Keratinocyte (primary cell): Measurements from ENCODE around the gene TUBA1B. TPM values are rescaled to one million over a fixed set of nuclear protein-coding genes. Genes with fewer than 3 reads are reported as not detected.

ENCODE experiments used
- DNase-seq: peaks from one replicate; pipeline ENCODE4 v3.0.0-alpha.2; 2011; ENCODE audit warnings: low read depth, missing footprints, low spot score
- FAIRE-seq: peaks from 2 replicates; lab custom pipeline; 2011; peaks lifted over from hg19 to GRCh38; lab: Jason Lieb, UNC
- H2AFZ ChIP-seq: 2 replicates; pipeline ENCODE4 v1.6.0; 2012; ENCODE audit warnings: low read length, control low read depth, inconsistent platforms; ENCODE audit not compliant: control insufficient read depth
- H3K27ac ChIP-seq: 2 replicates; pipeline ENCODE4 v1.5.1; 2011; ENCODE audit warnings: low read length; ENCODE audit not compliant: control insufficient read depth, insufficient read depth
- H3K27me3 ChIP-seq: 3 replicates; pipeline ENCODE4 v1.6.0; 2011; ENCODE audit warnings: low read length; ENCODE audit not compliant: control insufficient read depth, insufficient read depth; ENCODE audit errors: extremely low read depth
- H3K36me3 ChIP-seq, 2 experiments: 2 replicates in 1 of 2; 3 replicates in 1 of 2; pipeline ENCODE4 v1.5.1; 2011; ENCODE audit warnings: low read length in 2 of 2, mild to moderate bottlenecking in 1 of 2; ENCODE audit not compliant: control insufficient read depth in 2 of 2, insufficient read depth in 2 of 2; ENCODE audit errors: extremely low read depth in 1 of 2
- H3K4me1 ChIP-seq: 3 replicates; pipeline ENCODE4 v1.5.1; 2011; ENCODE audit warnings: low read length; ENCODE audit not compliant: control insufficient read depth, insufficient read depth; ENCODE audit errors: extremely low read depth
- H3K4me2 ChIP-seq: 3 replicates; pipeline ENCODE4 v1.6.0; 2011; ENCODE audit warnings: low read depth, low read length; ENCODE audit not compliant: control insufficient read depth, insufficient read depth; ENCODE audit errors: extremely low read depth
- H3K4me3 ChIP-seq, 3 experiments: fragments of 200-600 bp in 1 of 3; sonication (generic) in 1 of 3; 2 replicates in 2 of 3; 3 replicates in 1 of 3; pipeline ENCODE4 v1.5.1; 2011 to 2016; ENCODE audit warnings: low read length in 3 of 3, mild to moderate bottlenecking in 3 of 3, control low read depth in 2 of 3, inconsistent platforms in 1 of 3, low read depth in 1 of 3, mixed read lengths in 1 of 3, mixed run types in 1 of 3, moderate library complexity in 1 of 3; ENCODE audit not compliant: control insufficient read depth in 2 of 3, insufficient read depth in 2 of 3; ENCODE audit errors: extremely low read depth in 1 of 3
- H3K79me2 ChIP-seq: 2 replicates; pipeline ENCODE4 v1.6.0; 2012; ENCODE audit warnings: low read length; ENCODE audit not compliant: control insufficient read depth, insufficient read depth
- H3K9ac ChIP-seq: 3 replicates; pipeline ENCODE4 v1.6.0; 2011; ENCODE audit warnings: low read length; ENCODE audit not compliant: control insufficient read depth, insufficient read depth; ENCODE audit errors: extremely low read depth
- H3K9me1 ChIP-seq: 3 replicates; pipeline ENCODE4 v1.6.0; 2011; ENCODE audit warnings: low read length; ENCODE audit not compliant: control insufficient read depth, insufficient read depth; ENCODE audit errors: extremely low read depth
- H3K9me3 ChIP-seq: 2 replicates; pipeline ENCODE4 v1.5.1; 2012; ENCODE audit warnings: low read depth, low read length; ENCODE audit not compliant: control insufficient read depth
- H4K20me1 ChIP-seq: 3 replicates; pipeline ENCODE4 v1.6.0; 2011; ENCODE audit warnings: low read length; ENCODE audit not compliant: control insufficient read depth, insufficient read depth; ENCODE audit errors: extremely low read depth
- CTCF ChIP-seq, 3 experiments: IDR thresholded peaks in 1 of 3; conservative IDR thresholded peaks in 1 of 3; optimal IDR thresholded peaks in 1 of 3; 2 replicates in 2 of 3; 3 replicates in 1 of 3; pipeline versions ENCODE3 to v1.5.1; 2011; ENCODE audit warnings: low read length in 3 of 3, mild to moderate bottlenecking in 3 of 3, moderate library complexity in 2 of 3, control low read depth in 1 of 3, inconsistent platforms in 1 of 3; ENCODE audit not compliant: insufficient read depth in 2 of 3; ENCODE audit errors: extremely low read depth in 1 of 3
- EZH2 ChIP-seq: IDR thresholded peaks from one replicate; pipeline ENCODE4 v1.6.1; 2012; ENCODE audit warnings: inconsistent platforms, mild to moderate bottlenecking, low read length, moderate library complexity
- dilution Hi-C: fragments of 300-500 bp; cut with MboI; formaldehyde crosslinking; loops from one replicate; pipeline ENCODE4 v1.7.0; 2020; ENCODE audit warnings: low sequenced_read_pairs; ENCODE audit not compliant: extremely low pct_ligation_motif_present
- polyA plus RNA-seq, 5 experiments: library from polyadenylated mRNA; depleted of rRNA in 3 of 5; stranded (reverse) in 3 of 5; stranded (forward) in 1 of 5; unstranded in 1 of 5; fragments of >200 nt; gene quantifications; 1 replicate in 1 of 5; 2 replicates in 3 of 5; 3 replicates in 1 of 5; pipeline versions ENCODE4 v1.2.1 to v1.2.3, GENCODE V29; 2011 to 2012; ENCODE audit warnings: missing spikeins in 2 of 5, low read depth in 1 of 5, low replicate concordance in 1 of 5

Gene TUBA1B
- polyA plus RNA-seq, 1 donor (not counting 4 experiments of a cell fraction or from before 2014, with no cell fraction given) = 2,055 TPM

DNA sequence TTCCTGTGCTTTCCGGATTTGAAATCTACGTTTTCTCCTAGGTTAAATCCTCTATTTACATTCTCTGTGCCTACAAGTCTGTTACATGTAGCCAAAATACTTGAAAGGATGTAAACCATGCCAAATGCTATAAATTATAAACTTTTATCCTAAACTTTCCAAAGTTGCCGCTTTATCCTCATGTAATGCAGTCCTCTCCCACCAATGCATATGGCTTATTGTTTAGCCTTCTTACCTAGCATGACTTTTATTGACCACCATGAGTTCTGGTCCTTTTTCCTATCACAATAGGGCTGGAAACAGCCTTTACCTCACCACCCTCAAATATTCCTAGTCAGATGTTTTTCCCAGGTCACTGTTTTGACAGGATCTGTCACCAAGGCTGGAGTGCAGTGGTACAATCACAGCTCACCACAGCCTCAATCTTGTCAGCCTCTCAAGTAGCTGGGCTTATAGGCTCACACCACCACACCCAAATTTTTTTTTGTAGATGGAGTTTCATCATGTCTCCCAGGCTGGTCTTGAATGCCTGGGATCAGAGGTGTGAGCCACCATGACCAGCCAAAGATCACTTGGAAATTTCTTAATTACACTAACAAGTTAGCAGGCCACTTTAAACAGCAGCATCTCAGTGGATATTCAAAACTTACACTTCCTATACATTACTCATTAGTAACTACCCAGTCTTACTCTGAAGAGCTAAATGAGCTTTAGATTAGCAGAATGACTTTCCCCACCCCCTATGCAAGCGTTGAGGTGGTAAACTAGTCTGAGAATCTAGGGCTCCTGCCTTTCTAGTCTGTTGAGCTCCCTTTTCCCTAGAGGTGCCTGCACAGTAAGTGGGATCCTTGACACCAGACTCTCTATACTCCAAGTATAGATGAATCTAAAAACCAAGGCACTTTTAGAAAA is 4.1 kb downstream of the TUBA1B start:
- Histone ChIP-seq H3K27ac (no peak overlapping the region), H3K9me1 (no peaks in the 10 kb centered on the region), H3K79me2 (peaks cover 22% of the 10 kb centered on the region), H3K4me1 (peaks cover 14% of the 10 kb centered on the region), H3K4me3 (no peak overlapping the region), H3K27me3 (no peaks in the 10 kb centered on the region), H3K9ac (no peak overlapping the region), H4K20me1 (peaks cover 8% of the 10 kb centered on the region), H3K36me3 (peaks cover 8 to 21% of the 10 kb centered on the region in 2 experiments), H3K9me3 (no peaks in the 10 kb centered on the region), H3K4me2 (no peak overlapping the region), H2AFZ (no peak overlapping the region)
- dilution Hi-C loops = no loop called here
- no peak for TF ChIP-seq EZH2
- no peak for TF ChIP-seq CTCF (optimal IDR thresholded peaks at IDR 0.05 in 1 of 3, IDR thresholded peaks at IDR 0.05 in 1 of 3, conservative IDR thresholded peaks at IDR 0.05 in 1 of 3; ENCODE audit: extremely low read depth in 1 of 3, insufficient read depth in 2 of 3, low read length in 3 of 3)
- no peak for FAIRE-seq
- no peak for DNase-seq

- Histone ChIP-seq H3K4me1 (no peaks in the 10 kb centered on the region), H3K4me3 (no peak overlapping the region), H4K20me1 (no peaks in the 10 kb centered on the region), H2AFZ (no peak overlapping the region), H3K27me3 (no peaks in the 10 kb centered on the region), H3K36me3 (no peaks in the 10 kb centered on the region), H3K79me2 (no peaks in the 10 kb centered on the region), H3K9ac (no peak overlapping the region), H3K9me3 (no peaks in the 10 kb centered on the region), H3K4me2 (no peak overlapping the region), H3K9me1 (no peaks in the 10 kb centered on the region), H3K27ac (no peak overlapping the region)
- dilution Hi-C loops = no loop called here
- FAIRE-seq (peak; percentile 86), DNase-seq (no peak)
- TF ChIP-seq CTCF (optimal IDR thresholded peaks at IDR 0.05 in 1 of 3, IDR thresholded peaks at IDR 0.05 in 1 of 3, conservative IDR thresholded peaks at IDR 0.05 in 1 of 3; ENCODE audit: extremely low read depth in 1 of 3, insufficient read depth in 2 of 3, low read length in 3 of 3) = peak; percentile 68 to 83 (median 81)
- no peak for TF ChIP-seq EZH2
Measured at GRCh38 chr12:49121047-49121696, 10.0 kb downstream of the TUBA1B start.
